Endothelial cell of umbilical vein (primary cell): ENCODE measurements around the gene SLX1A. TPM values are rescaled to one million over a fixed set of nuclear protein-coding genes. Genes with fewer than 3 reads are reported as not detected.

Experiments
- BruUV-seq: library from RNA; stranded (reverse); fragments of 400-500 nt; replicated peaks from 2 replicates; lab custom pipeline; 2021; lab: Mats Ljungman, UMichigan
- CTCF ChIA-PET: fragments of 300-600, 350-600 bp; sonication (Branson Sonifier 250); formaldehyde crosslinking; loops from one replicate; lab custom pipeline; 2021; ENCODE audit warnings: antibody characterized with exemption, inconsistent platforms; lab: Charles Lee
- POLR2A ChIA-PET: fragments of 300-600, 350-600 bp; sonication (Branson Sonifier 250); formaldehyde crosslinking; loops from one replicate; lab custom pipeline; 2021; ENCODE audit warnings: antibody characterized with exemption, inconsistent platforms; lab: Charles Lee
- DNase-seq: peaks from one replicate; pipeline ENCODE4 v3.0.0-alpha.2; 2011; ENCODE audit warnings: low read depth, low spot score
- FAIRE-seq: peaks from 2 replicates; lab custom pipeline; 2011; peaks lifted over from hg19 to GRCh38; lab: Jason Lieb, UNC
- H2AFZ ChIP-seq: 2 replicates; pipeline ENCODE4 v1.6.0; 2012; ENCODE audit warnings: low read depth, low read length, control low read depth, inconsistent platforms
- H3K27ac ChIP-seq: 2 replicates; pipeline ENCODE4 v1.5.1; 2011; ENCODE audit warnings: low read depth, mild to moderate bottlenecking, control low read depth, low read length, moderate library complexity; ENCODE audit not compliant: insufficient read depth
- H3K27me3 ChIP-seq, 2 experiments: 2 replicates each; pipeline versions ENCODE4 v1.6.0 to v1.6.1; 2011; ENCODE audit warnings: low read length in 2 of 2, mixed read lengths in 1 of 2; ENCODE audit not compliant: control insufficient read depth in 2 of 2, insufficient read depth in 2 of 2
- H3K36me3 ChIP-seq, 2 experiments: 2 replicates in 1 of 2; 3 replicates in 1 of 2; pipeline ENCODE4 v1.5.1; 2011; ENCODE audit warnings: low read length in 2 of 2, mild to moderate bottlenecking in 1 of 2, moderate library complexity in 1 of 2; ENCODE audit not compliant: control insufficient read depth in 2 of 2, insufficient read depth in 2 of 2; ENCODE audit errors: extremely low read depth in 1 of 2
- H3K4me1 ChIP-seq: 3 replicates; pipeline ENCODE4 v1.5.1; 2011; ENCODE audit warnings: mild to moderate bottlenecking, low read length; ENCODE audit not compliant: control insufficient read depth, insufficient read depth; ENCODE audit errors: extremely low read depth
- H3K4me2 ChIP-seq: 2 replicates; pipeline ENCODE4 v1.6.1; 2011; ENCODE audit warnings: low read length, control low read depth, mixed read lengths; ENCODE audit not compliant: insufficient read depth
- H3K4me3 ChIP-seq, 3 experiments: fragments of 200-600 bp in 1 of 3; sonication (generic), shearing (Covaris generic) in 1 of 3; replicated peaks in 1 of 3; 2 replicates each; pipeline ENCODE4 v1.5.1; 2011 to 2016; ENCODE audit warnings: control low read depth in 3 of 3, low read length in 3 of 3, mild to moderate bottlenecking in 2 of 3, inconsistent platforms in 1 of 3, low read depth in 1 of 3, moderate library complexity in 1 of 3; ENCODE audit not compliant: insufficient read depth in 1 of 3
- H3K79me2 ChIP-seq: 2 replicates; pipeline ENCODE4 v1.6.0; 2012; ENCODE audit warnings: low read length, inconsistent platforms; ENCODE audit not compliant: control insufficient read depth, insufficient read depth
- H3K9ac ChIP-seq: replicated peaks from 2 replicates; pipeline ENCODE3; 2011; ENCODE audit warnings: low read length, control low read depth; ENCODE audit not compliant: insufficient read depth; ENCODE audit errors: extremely low read depth
- H3K9me1 ChIP-seq: replicated peaks from 3 replicates; pipeline ENCODE4 v1.6.0; 2011; ENCODE audit warnings: mild to moderate bottlenecking, low read length; ENCODE audit not compliant: control insufficient read depth, insufficient read depth; ENCODE audit errors: extremely low read depth
- H3K9me3 ChIP-seq: replicated peaks from 2 replicates; pipeline ENCODE4 v1.5.1; 2012; ENCODE audit warnings: low read length, inconsistent platforms; ENCODE audit not compliant: control insufficient read depth, insufficient read depth
- H4K20me1 ChIP-seq: replicated peaks from 2 replicates; pipeline ENCODE3; 2011; ENCODE audit warnings: mild to moderate bottlenecking, low read length; ENCODE audit not compliant: control insufficient read depth, insufficient read depth; ENCODE audit errors: extremely low read depth
- FOS ChIP-seq: IDR thresholded peaks from 2 replicates; pipeline ENCODE4 v1.6.1; 2011; ENCODE audit warnings: mild to moderate bottlenecking, low read length, moderate library complexity, borderline replicate concordance; ENCODE audit not compliant: insufficient read depth
- dilution Hi-C: fragments of 300-500 bp; cut with MboI; formaldehyde crosslinking; loops from one replicate; pipeline ENCODE4 v1.15.0; 2019; ENCODE audit warnings: low sequenced_read_pairs; ENCODE audit not compliant: extremely low pct_ligation_motif_present
- intact Hi-C: fragments of 100-400 bp; cut with micrococcal nuclease; formaldehyde crosslinking; loops from one replicate; pipeline ENCODE4 v1.10.0; 2022
- polyA plus RNA-seq, 4 experiments: library from polyadenylated mRNA; depleted of rRNA in 3 of 4; stranded (reverse) in 3 of 4; unstranded in 1 of 4; fragments of >200 nt; gene quantifications; 2 replicates each; pipeline versions ENCODE4 v1.2.1 to v1.2.3, GENCODE V29; 2011 to 2012; ENCODE audit warnings: missing spikeins in 1 of 4
- total RNA-seq: library from RNA; stranded (reverse); gene quantifications from 2 replicates; pipeline ENCODE4 v1.2.3, GENCODE V29; 2021
- TF ChIP-seq, protein P1 (sequence below): IDR thresholded peaks from 2 replicates; pipeline ENCODE4 v1.6.1; 2011; ENCODE audit not compliant: insufficient read depth, insufficient read length

Gene SLX1A
- total and polyA plus RNA-seq, 2 donors (not counting 3 experiments of a cell fraction or from before 2014, with no cell fraction given): 28.9 to 30.9 TPM

DNA sequence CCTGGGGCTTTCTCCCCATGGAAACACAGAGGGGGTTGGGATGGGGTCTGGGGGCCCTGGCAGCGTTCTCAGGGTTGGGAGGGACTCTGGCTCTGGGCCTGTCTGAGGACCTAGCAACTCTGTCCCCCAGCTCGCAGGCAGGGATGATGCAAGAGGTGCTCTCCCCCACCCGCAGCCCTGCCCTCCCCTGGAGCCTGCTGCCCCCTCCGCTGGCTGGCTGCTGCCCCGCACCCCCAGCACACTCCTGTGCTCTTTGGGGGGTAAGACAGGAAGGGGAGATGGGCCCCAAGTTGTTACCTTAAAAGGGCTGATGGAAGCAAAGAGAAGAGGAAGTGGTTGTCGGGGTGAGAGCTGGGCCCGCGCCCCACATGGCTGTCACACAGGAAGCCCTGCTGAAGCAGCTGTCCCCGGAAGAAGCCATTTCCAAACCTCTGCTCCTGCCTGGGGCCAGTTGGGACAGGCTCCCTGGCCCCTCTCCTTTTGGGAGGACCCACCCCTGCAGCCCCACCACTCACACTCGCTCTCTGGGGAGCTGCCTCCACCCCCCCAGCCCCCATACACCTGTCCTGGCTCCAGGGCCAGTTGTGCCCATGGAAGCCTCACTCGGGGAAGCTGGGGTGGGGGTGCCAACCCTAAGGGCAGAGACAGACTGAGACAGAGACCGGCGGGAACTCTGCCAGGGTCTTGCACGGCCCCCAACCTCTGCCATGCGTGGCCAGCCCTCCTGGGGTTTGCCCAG is 7.8 kb upstream of the SLX1A start:
- H3K27ac ChIP-seq: no peak overlapping the region
- no peak for FAIRE-seq
- intact Hi-C loops (no loop called here), dilution Hi-C loops (no loop called here)
- H3K4me3 ChIP-seq: no peak overlapping the region
- H2AFZ ChIP-seq: no peak overlapping the region
- DNase-seq: no peak
- no peaks in the 10 kb centered on the region for H3K79me2 ChIP-seq
- H3K9ac ChIP-seq: no peak overlapping the region
- H3K9me3 ChIP-seq: no peaks in the 10 kb centered on the region
- CTCF ChIA-PET: no interaction called here
- H3K36me3 ChIP-seq: no peaks in the 10 kb centered on the region
- H3K4me2 ChIP-seq: no peak overlapping the region
- H4K20me1 ChIP-seq: no peaks in the 10 kb centered on the region
- TF ChIP-seq, protein P1, sequence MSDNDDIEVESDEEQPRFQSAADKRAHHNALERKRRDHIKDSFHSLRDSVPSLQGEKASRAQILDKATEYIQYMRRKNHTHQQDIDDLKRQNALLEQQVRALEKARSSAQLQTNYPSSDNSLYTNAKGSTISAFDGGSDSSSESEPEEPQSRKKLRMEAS: no peak
- H3K4me1 ChIP-seq: peaks cover 5% of the 10 kb centered on the region
- no TSS peak for BruUV-seq
- no peaks in the 10 kb centered on the region for H3K27me3 ChIP-seq
- H3K9me1 ChIP-seq: no peaks in the 10 kb centered on the region
- POLR2A ChIA-PET: no interaction called here

DNA sequence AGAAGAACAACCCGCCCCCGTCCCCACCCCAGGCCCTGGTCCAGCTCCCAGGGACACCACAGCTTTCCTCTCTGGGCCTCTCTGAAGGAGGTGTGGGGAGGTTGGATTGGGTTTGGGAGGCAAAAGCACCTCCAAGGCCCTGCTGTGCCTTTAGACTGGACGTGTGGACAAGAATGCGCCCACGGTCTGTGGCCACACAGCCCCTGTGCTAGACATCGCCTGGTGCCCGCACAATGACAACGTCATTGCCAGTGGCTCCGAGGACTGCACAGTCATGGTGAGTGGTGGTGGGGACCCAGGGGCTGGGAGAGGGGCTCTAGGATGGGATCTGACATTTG is 7.3 kb upstream of the SLX1A start:
- Histone ChIP-seq H3K4me3 (no peak overlapping the region), H3K9me3 (no peaks in the 10 kb centered on the region), H3K36me3 (no peaks in the 10 kb centered on the region), H3K4me1 (peaks cover 5% of the 10 kb centered on the region), H3K9me1 (no peaks in the 10 kb centered on the region), H2AFZ (no peak overlapping the region), H3K27me3 (no peaks in the 10 kb centered on the region), H3K27ac (no peak overlapping the region), H3K9ac (no peak overlapping the region), H3K79me2 (no peaks in the 10 kb centered on the region), H4K20me1 (no peaks in the 10 kb centered on the region), H3K4me2 (no peak overlapping the region)
- BruUV-seq: no TSS peak
- no peak for DNase-seq
- dilution Hi-C loops: no loop called here
- ChIA-PET CTCF (no interaction called here), POLR2A (no interaction called here)
- no peak for FAIRE-seq
- intact Hi-C loops: no loop called here
- TF ChIP-seq FOS: no peak
